ENCODE results near the gene NRL. TPM values are rescaled to one million over a fixed set of nuclear protein-coding genes. Genes with fewer than 3 reads are reported as not detected.

NRL gene
- total and polyA plus RNA-seq, 9 of the 15 experiments (the other 6 are each of a cell fraction or from before 2014, with no cell fraction given): 0.07 to 2.7 (median 1.4) TPM; not detected in 1

GRCh38 chr14:24113801-24114531 is 783 bp downstream of the NRL start (continued):
- TF ChIP-seq, protein P1, sequence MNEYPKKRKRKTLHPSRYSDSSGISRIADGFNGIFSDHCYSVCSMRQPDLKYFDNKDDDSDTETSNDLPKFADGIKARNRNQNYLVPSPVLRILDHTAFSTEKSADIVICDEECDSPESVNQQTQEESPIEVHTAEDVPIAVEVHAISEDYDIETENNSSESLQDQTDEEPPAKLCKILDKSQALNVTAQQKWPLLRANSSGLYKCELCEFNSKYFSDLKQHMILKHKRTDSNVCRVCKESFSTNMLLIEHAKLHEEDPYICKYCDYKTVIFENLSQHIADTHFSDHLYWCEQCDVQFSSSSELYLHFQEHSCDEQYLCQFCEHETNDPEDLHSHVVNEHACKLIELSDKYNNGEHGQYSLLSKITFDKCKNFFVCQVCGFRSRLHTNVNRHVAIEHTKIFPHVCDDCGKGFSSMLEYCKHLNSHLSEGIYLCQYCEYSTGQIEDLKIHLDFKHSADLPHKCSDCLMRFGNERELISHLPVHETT (CRISPR knock-in tag; conservative IDR thresholded peaks at IDR 0.05 in 1 of 2, IDR thresholded peaks at IDR 0.05 in 1 of 2): peak in 1 of 2 experiments; percentile 90; a peak in 2 of 4 replicates
- TF ChIP-seq MCM5 (IDR thresholded peaks at IDR 0.05; ENCODE audit: low read depth): no peak
- no peak for TF ChIP-seq SAFB (IDR thresholded peaks at IDR 0.05; ENCODE audit: borderline replicate concordance, low read depth, low read length)
- TF ChIP-seq ZKSCAN1 (IDR thresholded peaks at IDR 0.05; ENCODE audit: low read depth, low read length): no peak
- peak; percentile 78 for TF ChIP-seq POLR2H (tag; IDR thresholded peaks at IDR 0.05; ENCODE audit: low read depth)
- 0 out of 2 replicates have a peak, but pooled peaks have one; percentile 52 for TF ChIP-seq ZNF561 (CRISPR knock-in tag; conservative IDR thresholded peaks at IDR 0.05)
- TF ChIP-seq ZNF124 (CRISPR knock-in tag; IDR thresholded peaks at IDR 0.05): no peak
- TF ChIP-seq MAFG (tag; conservative IDR thresholded peaks at IDR 0.05): no peak
- TF ChIP-seq, protein P2, sequence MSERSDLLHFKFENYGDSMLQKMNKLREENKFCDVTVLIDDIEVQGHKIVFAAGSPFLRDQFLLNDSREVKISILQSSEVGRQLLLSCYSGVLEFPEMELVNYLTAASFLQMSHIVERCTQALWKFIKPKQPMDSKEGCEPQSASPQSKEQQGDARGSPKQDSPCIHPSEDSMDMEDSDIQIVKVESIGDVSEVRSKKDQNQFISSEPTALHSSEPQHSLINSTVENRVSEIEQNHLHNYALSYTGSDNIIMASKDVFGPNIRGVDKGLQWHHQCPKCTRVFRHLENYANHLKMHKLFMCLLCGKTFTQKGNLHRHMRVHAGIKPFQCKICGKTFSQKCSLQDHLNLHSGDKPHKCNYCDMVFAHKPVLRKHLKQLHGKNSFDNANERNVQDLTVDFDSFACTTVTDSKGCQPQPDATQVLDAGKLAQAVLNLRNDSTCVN (CRISPR knock-in tag; IDR thresholded peaks at IDR 0.05): no peak
- no peak for TF ChIP-seq MCM7 (IDR thresholded peaks at IDR 0.05)
- TF ChIP-seq E2F3 (CRISPR knock-in tag; IDR thresholded peaks at IDR 0.05): no peak
- TF ChIP-seq, protein P3, sequence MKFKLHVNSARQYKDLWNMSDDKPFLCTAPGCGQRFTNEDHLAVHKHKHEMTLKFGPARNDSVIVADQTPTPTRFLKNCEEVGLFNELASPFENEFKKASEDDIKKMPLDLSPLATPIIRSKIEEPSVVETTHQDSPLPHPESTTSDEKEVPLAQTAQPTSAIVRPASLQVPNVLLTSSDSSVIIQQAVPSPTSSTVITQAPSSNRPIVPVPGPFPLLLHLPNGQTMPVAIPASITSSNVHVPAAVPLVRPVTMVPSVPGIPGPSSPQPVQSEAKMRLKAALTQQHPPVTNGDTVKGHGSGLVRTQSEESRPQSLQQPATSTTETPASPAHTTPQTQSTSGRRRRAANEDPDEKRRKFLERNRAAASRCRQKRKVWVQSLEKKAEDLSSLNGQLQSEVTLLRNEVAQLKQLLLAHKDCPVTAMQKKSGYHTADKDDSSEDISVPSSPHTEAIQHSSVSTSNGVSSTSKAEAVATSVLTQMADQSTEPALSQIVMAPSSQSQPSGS (CRISPR knock-in tag; IDR thresholded peaks at IDR 0.05): no peak
- TF ChIP-seq ZNF146 (CRISPR knock-in tag; IDR thresholded peaks at IDR 0.05; ENCODE audit: unreplicated experiment): no peak
- TF ChIP-seq KDM1A (IDR thresholded peaks at IDR 0.05): no peak
- TF ChIP-seq SP1 (CRISPR knock-in tag; IDR thresholded peaks at IDR 0.05): no peak
- TF ChIP-seq SMARCE1 (IDR thresholded peaks at IDR 0.05): 0 out of 2 replicates have a peak, but pooled peaks have one; percentile 39
- TF ChIP-seq TFAP4 (CRISPR knock-in tag; IDR thresholded peaks at IDR 0.05; ENCODE audit: borderline replicate concordance): peak; percentile 94
- no peak for TF ChIP-seq JUN (IDR thresholded peaks at IDR 0.05; ENCODE audit: borderline replicate concordance, low read depth, low read length)
- no peak for TF ChIP-seq JUN (CRISPR knock-in tag; IDR thresholded peaks at IDR 0.05; ENCODE audit: borderline replicate concordance)
- TF ChIP-seq MEF2A (IDR thresholded peaks at IDR 0.05; ENCODE audit: control insufficient read depth, low read depth, low read length): no peak
- no peak for TF ChIP-seq KHSRP (IDR thresholded peaks at IDR 0.05)
- TF ChIP-seq ZNF707 (CRISPR knock-in tag; conservative IDR thresholded peaks at IDR 0.05): 0 out of 2 replicates have a peak, but pooled peaks have one; percentile 15
